HepG2 (cell line): Measurements from ENCODE around the gene TPGS1. TPM values are rescaled to one million over a fixed set of nuclear protein-coding genes. Genes with fewer than 3 reads are reported as not detected.

ENCODE experiments used
- ARID2 ChIP-seq: sonication (generic); formaldehyde crosslinking; IDR thresholded peaks from 2 replicates; pipeline ENCODE4 v1.8.1; 2022; ENCODE audit warnings: mild to moderate bottlenecking, missing genetic modification reagents, borderline replicate concordance
- BCL3 ChIP-seq: sonication (generic); formaldehyde crosslinking; IDR thresholded peaks from 2 replicates; pipeline ENCODE4 v1.5.1; 2020; ENCODE audit warnings: mild to moderate bottlenecking, missing genetic modification reagents, moderate library complexity
- CC2D1A ChIP-seq: sonication (generic); formaldehyde crosslinking; IDR thresholded peaks from 2 replicates; pipeline ENCODE4 v1.8.1; 2023; ENCODE audit warnings: mild to moderate bottlenecking, missing genetic modification reagents
- CTCF ChIP-seq: sonication (generic); formaldehyde crosslinking; IDR thresholded peaks from 2 replicates; pipeline ENCODE4 v1.5.0; 2020; ENCODE audit warnings: mild to moderate bottlenecking, missing genetic modification reagents, moderate library complexity
- ELK4 ChIP-seq: sonication (generic); formaldehyde crosslinking; IDR thresholded peaks from 2 replicates; pipeline ENCODE4 v1.9.0; 2021; ENCODE audit warnings: missing genetic modification reagents, borderline replicate concordance
- FOXK1 ChIP-seq: sonication (generic); formaldehyde crosslinking; IDR thresholded peaks from 2 replicates; pipeline ENCODE4 v1.4.0; 2020; ENCODE audit warnings: low read depth, missing genetic modification reagents, borderline replicate concordance
- GZF1 ChIP-seq: sonication (generic); formaldehyde crosslinking; IDR thresholded peaks from 2 replicates; pipeline ENCODE4 v1.5.1; 2020; ENCODE audit warnings: mild to moderate bottlenecking, missing genetic modification reagents
- ISX ChIP-seq: sonication (generic); formaldehyde crosslinking; conservative IDR thresholded peaks from 2 replicates; pipeline ENCODE4 v1.5.0; 2020; ENCODE audit warnings: missing genetic modification reagents
- KLF16 ChIP-seq, 2 experiments: sonication (generic) in 1 of 2; formaldehyde crosslinking in 1 of 2; IDR thresholded peaks; 2 replicates each; pipeline versions ENCODE4 v1.6.1 to v1.8.0; 2016 to 2023; ENCODE audit warnings: missing genetic modification reagents in 2 of 2, missing compliant biosample characterization in 1 of 2
- PPARG ChIP-seq: conservative IDR thresholded peaks from 2 replicates; pipeline ENCODE4 v1.6.1; 2016; ENCODE audit warnings: missing biosample characterization, missing genetic modification reagents
- RXRA ChIP-seq: sonication (generic); formaldehyde crosslinking; IDR thresholded peaks from 2 replicates; pipeline ENCODE4 v1.5.1; 2020; ENCODE audit warnings: missing genetic modification reagents
- SOX13 ChIP-seq, 3 experiments: fragments of 450-650 bp in 1 of 3; sonication (generic) in 1 of 3; formaldehyde crosslinking in 1 of 3; IDR thresholded peaks in 2 of 3; conservative IDR thresholded peaks in 1 of 3; 2 replicates each; pipeline versions ENCODE4 v1.5.0 to v1.6.1; 2016 to 2020; ENCODE audit warnings: antibody characterized with exemption in 1 of 3, mild to moderate bottlenecking in 1 of 3, missing compliant biosample characterization in 1 of 3, missing genetic modification reagents in 1 of 3, moderate library complexity in 1 of 3
- XRCC5 ChIP-seq: fragments of 200-400 bp; formaldehyde crosslinking; optimal IDR thresholded peaks from 2 replicates; pipeline ENCODE3; 2017; ENCODE audit warnings: mild to moderate bottlenecking, low read length
- ZBTB25 ChIP-seq: IDR thresholded peaks from 2 replicates; pipeline ENCODE4 v1.6.1; 2018; ENCODE audit warnings: missing genetic modification reagents
- ZFP41 ChIP-seq: sonication (generic); formaldehyde crosslinking; IDR thresholded peaks from 2 replicates; pipeline ENCODE4 v1.4.0; 2020; ENCODE audit warnings: mild to moderate bottlenecking, missing genetic modification reagents, borderline replicate concordance
- ZNF136 ChIP-seq: sonication (generic); formaldehyde crosslinking; IDR thresholded peaks from 2 replicates; pipeline ENCODE4 v1.8.1; 2022; ENCODE audit warnings: low read depth, mild to moderate bottlenecking, moderate library complexity, missing genetic modification reagents
- ZNF230 ChIP-seq: sonication (generic); formaldehyde crosslinking; IDR thresholded peaks from 2 replicates; pipeline ENCODE4 v1.4.0; 2020; ENCODE audit warnings: mild to moderate bottlenecking, missing genetic modification reagents
- ZNF383 ChIP-seq: sonication (generic); formaldehyde crosslinking; IDR thresholded peaks from 2 replicates; pipeline ENCODE4 v1.4.0; 2020; ENCODE audit warnings: missing genetic modification reagents, mild to moderate bottlenecking, borderline replicate concordance
- ZNF512B ChIP-seq: sonication (generic); formaldehyde crosslinking; IDR thresholded peaks from 2 replicates; pipeline ENCODE4 v1.5.1; 2020; ENCODE audit warnings: missing genetic modification reagents, mild to moderate bottlenecking, borderline replicate concordance
- ZNF557 ChIP-seq: sonication (generic); formaldehyde crosslinking; IDR thresholded peaks from 2 replicates; pipeline ENCODE4 v1.4.0; 2020; ENCODE audit warnings: missing genetic modification reagents
- ZNF572 ChIP-seq: sonication (generic); formaldehyde crosslinking; IDR thresholded peaks from 2 replicates; pipeline ENCODE4 v1.5.1; 2020; ENCODE audit warnings: mild to moderate bottlenecking, missing genetic modification reagents
- ZSCAN22 ChIP-seq: sonication (generic); formaldehyde crosslinking; IDR thresholded peaks from 2 replicates; pipeline ENCODE4 v1.4.0; 2020; ENCODE audit warnings: mild to moderate bottlenecking, missing genetic modification reagents
- polyA plus RNA-seq, 8 experiments: library from polyadenylated mRNA; depleted of rRNA in 3 of 8; stranded (reverse) in 7 of 8; unstranded in 1 of 8; fragments of >200 nt; fragmentation: Illumina TruSeq in 4 of 8; extraction: Trizol in 4 of 8; gene quantifications; 2 replicates each; pipeline versions ENCODE4 v1.2.1 to v1.2.3, GENCODE V29; 2011 to 2016; ENCODE audit warnings: low read depth in 4 of 8, missing spikeins in 1 of 8, mixed read lengths in 1 of 8; ENCODE audit not compliant: insufficient read depth in 1 of 8
- total RNA-seq, 5 experiments: library from RNA; depleted of rRNA; stranded (reverse); fragments of >200 nt; fragmentation: Illumina TruSeq; extraction: Trizol; gene quantifications; 2 replicates each; pipeline ENCODE4 v1.2.3, GENCODE V29; 2016; ENCODE audit warnings: low read depth in 1 of 5

The TPGS1 gene
- total and polyA plus RNA-seq, 2 of the 13 experiments (the other 11 are each of a cell fraction or from before 2014, with no cell fraction given) = 1.1 to 6.2 TPM

GRCh38 chr19:491146-491741, 16.1 kb upstream of the TPGS1 start (continued):
- no peak for TF ChIP-seq XRCC5
- no peak for TF ChIP-seq KLF16 (CRISPR knock-in tag; IDR thresholded peaks at IDR 0.05)
- TF ChIP-seq FOXK1 (CRISPR knock-in tag) = no peak; the same call in 1 of the 2 replicates
- no peak for TF ChIP-seq ZNF572
- TF ChIP-seq ZNF230 (CRISPR knock-in tag) = 0 out of 2 replicates have a peak, but pooled peaks have one; percentile 43
- TF ChIP-seq BCL3 (CRISPR knock-in tag) = no peak
- no peak for TF ChIP-seq ZSCAN22 (CRISPR knock-in tag)
- no peak for TF ChIP-seq ZBTB25 (CRISPR knock-in tag)
- no peak for TF ChIP-seq ZNF557 (CRISPR knock-in tag)
- no peak for TF ChIP-seq SOX13 (IDR thresholded peaks at IDR 0.05)
- TF ChIP-seq SOX13 (CRISPR knock-in tag; conservative IDR thresholded peaks at IDR 0.05 in 1 of 2, IDR thresholded peaks at IDR 0.05 in 1 of 2) = no peak
- TF ChIP-seq ZNF383 (CRISPR knock-in tag) = peak; percentile 48; the same call in 1 of the 2 replicates
- peak; percentile 63 for TF ChIP-seq RXRA (CRISPR knock-in tag)
- no peak for TF ChIP-seq ZNF136 (CRISPR knock-in tag)
- TF ChIP-seq ZNF512B (CRISPR knock-in tag) = no peak
- no peak for TF ChIP-seq PPARG (CRISPR knock-in tag)
- no peak for TF ChIP-seq ARID2
- TF ChIP-seq CTCF (CRISPR knock-in tag) = no peak
- no peak for TF ChIP-seq CC2D1A
- TF ChIP-seq GZF1 (CRISPR knock-in tag) = no peak
- no peak for TF ChIP-seq ISX
- TF ChIP-seq ELK4 (CRISPR knock-in tag) = no peak
- no peak for TF ChIP-seq ZFP41 (CRISPR knock-in tag)
